IPS-11a (cell line): ENCODE measurements around the gene VARS2.
"Not testable (repeated sequence)": the region's sequence is repeated elsewhere in the genome, so short reads cannot be mapped to it uniquely, and the experiment has no call there.

Experiments
- H3K4me3 ChIP-seq: one replicate; pipeline ENCODE4 v1.5.1; 2013; ENCODE audit warnings: low read depth, low read length, control low read depth

Gene VARS2

DNA sequence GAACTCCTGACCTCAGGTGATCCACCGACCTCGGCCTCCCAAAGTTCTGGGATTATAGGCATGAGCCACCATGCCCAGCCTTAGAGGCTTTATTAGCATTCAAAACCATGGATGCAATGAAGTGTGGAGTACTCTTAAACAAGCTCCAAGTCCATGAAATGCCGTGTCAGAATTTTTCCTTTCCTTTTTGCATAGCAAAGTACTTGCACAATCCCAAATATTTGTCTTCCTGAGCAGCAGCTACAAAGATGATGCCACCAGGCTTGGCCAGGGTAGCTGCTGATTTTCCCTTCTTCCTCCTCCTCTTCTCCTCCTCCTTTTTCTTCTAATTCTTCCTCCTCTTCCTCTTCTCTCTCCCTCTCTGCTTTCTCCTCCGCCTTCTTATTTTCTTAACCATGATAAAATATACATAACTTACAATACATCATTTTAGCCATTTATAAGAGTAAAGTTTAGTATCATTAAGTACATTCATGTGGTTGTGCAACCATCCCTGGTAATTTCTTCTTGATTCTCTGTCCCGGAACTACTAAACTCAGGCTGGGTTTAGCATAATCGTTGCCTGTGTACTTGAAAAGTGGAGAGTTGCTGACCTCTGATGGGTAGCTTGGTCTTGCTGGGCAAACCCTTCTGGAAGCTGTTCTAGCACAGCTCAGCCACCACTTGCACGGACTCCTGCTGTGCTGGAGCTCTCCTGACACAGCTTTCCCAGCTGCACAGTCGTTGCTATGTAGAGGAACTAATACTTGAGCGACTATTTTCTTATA is 47.1 kb downstream of the VARS2 start:
- H3K4me3 ChIP-seq, result no peak overlapping the region

DNA sequence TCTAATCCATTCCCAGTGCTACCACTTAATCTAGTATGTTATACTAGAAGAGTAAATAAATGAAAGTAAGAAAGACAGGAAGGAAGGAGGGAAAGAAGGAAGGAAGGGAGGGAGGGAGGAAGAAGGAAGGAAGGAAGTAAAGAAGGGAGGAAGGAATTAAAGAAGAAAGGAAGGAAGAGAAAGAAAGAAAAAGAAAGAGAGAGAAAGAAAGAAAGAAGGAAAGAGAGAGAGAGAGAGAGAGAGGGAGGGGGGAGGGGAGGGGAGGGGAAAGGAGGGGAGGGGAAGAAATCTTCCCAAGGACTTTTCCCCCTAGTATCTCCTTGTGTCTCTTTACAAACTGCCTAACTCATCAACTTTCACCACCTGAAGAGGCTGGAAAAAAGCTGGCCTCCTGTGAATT is 48.7 kb downstream of the VARS2 start:
- no peak overlapping the region for H3K4me3 ChIP-seq

DNA sequence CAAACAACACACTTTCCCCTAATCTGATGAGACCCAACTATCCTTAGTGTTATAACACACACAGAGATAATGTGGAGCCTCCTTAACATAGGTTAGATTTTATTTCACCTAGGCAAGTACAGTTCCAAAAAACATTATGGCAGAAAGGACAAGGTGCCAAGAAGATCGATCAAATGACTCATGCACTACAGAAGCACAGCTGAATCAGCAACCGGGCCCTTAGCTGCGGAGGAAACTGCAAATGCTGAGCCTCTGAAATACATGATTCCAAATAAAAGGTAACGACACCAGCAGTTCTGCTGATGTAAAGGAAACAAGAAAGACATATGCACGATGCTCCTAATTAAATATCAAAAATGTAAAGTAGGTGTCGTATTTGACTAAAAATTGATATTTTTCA is 49.6 kb downstream of the VARS2 start:
- no peak overlapping the region for H3K4me3 ChIP-seq

DNA sequence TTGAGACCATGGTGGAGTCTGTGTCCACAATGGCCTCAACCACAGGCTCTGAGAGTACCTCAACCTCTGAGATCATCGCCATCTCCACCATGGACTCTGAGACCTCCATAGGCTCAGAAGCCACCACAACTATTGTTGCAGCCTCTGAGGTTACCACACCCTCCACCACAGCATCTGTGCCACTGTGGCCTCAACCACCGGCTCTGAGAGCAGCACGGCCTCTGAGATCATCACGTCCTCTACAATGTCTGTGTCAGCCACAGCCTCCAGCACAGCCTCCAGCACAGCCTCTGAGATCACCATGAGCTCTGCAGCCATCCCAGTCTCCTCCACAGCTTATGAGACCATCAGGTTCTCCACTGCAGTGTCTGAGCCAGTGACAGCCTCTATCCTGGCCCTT is 50.0 kb downstream of the VARS2 start:
- no peak overlapping the region for H3K4me3 ChIP-seq

DNA sequence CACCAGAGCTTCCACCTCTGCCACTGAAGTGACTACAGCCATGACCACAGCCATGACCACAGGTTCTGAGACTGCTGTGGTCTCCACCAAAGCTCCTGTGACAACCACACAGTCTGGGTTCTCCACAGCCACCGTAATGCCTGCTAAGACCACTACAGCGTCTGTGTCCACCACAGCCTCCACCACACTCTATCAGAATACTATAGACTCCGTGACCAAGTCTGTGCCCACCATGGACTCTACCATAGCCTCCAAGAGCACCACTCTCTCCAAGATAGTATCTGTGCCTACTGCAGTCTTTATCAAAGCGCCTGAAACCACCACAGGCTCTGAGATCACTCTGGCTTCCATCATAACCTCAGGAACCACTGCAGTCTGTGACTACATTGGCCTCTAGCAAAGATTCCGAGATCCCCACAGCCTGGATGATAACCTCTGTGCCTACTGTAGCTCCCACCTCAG is 51.1 kb downstream of the VARS2 start:
- H3K4me3 ChIP-seq, result no peak overlapping the region

DNA sequence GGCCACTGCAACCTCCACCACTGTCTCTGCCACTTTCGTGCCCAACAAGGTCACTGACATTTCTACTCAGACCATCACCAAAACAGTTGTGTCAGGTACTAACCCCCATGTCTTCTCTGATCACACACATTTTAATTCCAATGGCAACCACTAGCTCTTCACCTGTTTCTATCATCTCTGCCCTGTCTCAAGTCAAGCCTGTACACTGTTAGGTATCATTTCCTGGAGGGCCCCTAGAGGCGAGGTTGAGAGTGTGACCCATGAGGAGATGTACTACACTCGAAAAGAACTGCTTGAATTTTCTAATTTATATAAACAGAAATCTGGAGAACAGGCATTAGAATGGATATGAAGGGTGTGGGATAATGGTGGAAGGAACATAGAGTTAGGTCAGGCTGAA is 52.1 kb downstream of the VARS2 start:
- no peak overlapping the region for H3K4me3 ChIP-seq

DNA sequence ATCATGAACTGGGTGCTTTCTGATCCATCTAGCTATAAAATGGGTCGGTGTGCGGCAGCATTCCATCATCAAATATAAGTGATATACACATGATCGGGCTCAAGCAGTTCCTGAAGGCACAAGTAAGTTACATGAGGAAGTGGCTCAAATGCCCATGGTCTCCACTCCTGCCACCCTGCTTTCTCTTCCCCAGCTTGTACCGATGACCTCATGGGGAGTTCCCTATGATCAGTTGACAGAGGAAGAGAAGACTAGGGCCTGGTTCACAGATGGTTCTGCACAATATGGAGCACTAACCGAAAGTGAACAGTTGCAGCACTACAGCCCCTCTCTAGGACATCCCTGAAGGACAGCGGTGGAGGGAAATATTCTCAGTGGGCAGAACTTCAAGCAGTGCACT is 55.1 kb downstream of the VARS2 start:
- not testable (repeated sequence) for H3K4me3 ChIP-seq

DNA sequence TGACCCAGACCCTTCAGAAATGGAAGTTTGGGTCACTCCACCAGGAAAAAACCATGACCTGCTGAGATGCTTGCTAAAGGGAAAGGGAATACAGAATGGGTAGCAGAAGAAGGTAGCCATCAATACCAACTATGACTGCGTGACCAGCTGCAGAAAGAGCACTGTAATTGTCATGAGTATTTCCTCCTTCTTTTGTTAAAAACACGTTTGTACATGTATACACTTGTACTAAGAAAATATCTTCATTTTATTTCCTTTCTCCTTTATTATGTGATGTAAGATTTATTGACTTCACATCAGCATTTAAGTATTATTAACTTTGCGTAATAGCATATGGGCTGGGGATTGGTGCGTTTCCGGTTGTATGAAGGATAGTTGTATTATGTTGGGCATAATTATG is 56.9 kb downstream of the VARS2 start:
- no peak overlapping the region for H3K4me3 ChIP-seq

DNA sequence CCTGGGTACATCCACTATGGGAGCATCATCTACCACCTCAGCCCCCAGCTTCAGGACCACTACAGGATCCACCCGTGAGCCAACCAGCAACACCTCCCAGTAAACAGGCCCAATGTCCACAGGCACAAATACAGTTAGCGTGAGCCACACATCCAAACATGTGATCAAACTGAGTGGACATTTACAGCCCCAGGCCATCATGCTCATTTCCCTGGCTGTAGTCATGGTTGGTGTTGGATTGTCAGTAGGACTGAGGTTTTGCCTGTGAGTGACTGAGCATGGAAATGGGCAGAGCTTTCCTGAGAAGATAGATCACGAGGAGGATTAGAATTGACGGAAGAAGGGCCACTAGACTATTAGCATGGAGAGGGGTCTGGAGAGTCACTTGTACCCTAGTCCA is 58.8 kb downstream of the VARS2 start:
- no peak overlapping the region for H3K4me3 ChIP-seq

DNA sequence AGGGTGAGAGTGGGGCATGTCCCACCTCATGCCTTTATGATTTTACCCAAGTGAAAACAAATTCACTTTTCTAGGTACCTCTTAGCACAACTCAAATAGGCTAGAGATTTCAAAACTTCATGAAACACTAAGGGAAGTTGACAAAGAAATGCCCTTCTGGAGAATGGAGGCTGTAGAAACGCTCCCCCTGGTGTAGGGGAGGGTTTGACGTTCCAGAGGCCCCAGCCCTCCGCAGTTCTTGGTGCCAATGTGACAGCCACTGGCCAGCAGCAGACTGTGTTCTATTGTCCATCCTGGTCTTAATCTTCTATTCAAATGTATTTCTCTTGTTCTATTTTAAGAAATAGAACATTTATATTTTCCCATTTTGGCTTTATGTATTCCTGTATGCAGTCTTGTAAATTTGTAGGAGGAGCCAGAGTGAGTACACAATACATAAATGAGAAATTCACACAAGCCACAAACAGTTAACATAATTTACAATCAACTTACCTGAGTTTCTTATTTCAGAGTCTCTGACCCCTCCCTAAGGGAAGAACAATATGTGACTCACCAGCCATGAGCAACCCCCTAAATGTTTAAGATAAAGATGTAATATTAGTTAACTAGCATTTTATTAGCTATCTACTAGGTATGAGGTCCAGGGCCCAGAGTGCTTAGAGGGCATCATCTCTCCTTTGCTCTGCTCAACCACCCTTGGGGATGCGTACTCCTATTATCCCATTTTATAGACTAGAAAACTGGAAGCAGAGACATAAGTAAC is 60.6 kb downstream of the VARS2 start:
- H3K4me3 ChIP-seq, result no peak overlapping the region
